SK-N-SH treated with all-trans-retinoic acid at 6 μM for 48 hours (cell line): ENCODE data around the gene CDC20.

Experiments
- ARNTL ChIP-seq: fragments of 450-650 bp; formaldehyde crosslinking; IDR thresholded peaks from 2 replicates; pipeline ENCODE4 v1.5.0; 2020; ENCODE audit warnings: low read depth, mild to moderate bottlenecking, moderate library complexity, borderline replicate concordance
- BACH2 ChIP-seq: fragments of 250-450 bp; sonication (Bioruptor Pico); IDR thresholded peaks from 2 replicates; pipeline ENCODE4 v1.9.0; 2021; ENCODE audit warnings: mild to moderate bottlenecking, borderline replicate concordance
- CSDC2 ChIP-seq: fragments of 250-450 bp; sonication (Bioruptor Pico); IDR thresholded peaks from 2 replicates; pipeline ENCODE4 v1.5.0; 2020; ENCODE audit warnings: mild to moderate bottlenecking, moderate library complexity
- ISL1 ChIP-seq: fragments of 250-450 bp; sonication (Bioruptor Pico); IDR thresholded peaks from 2 replicates; pipeline ENCODE4 v2.1.2; 2022; ENCODE audit warnings: mild to moderate bottlenecking, moderate library complexity
- RARB ChIP-seq: fragments of 250-450 bp; sonication (Bioruptor Pico); IDR thresholded peaks from 2 replicates; pipeline ENCODE4 v1.8.0; 2021; ENCODE audit warnings: mild to moderate bottlenecking, moderate library complexity
- TOX ChIP-seq: fragments of 250-450 bp; sonication (Bioruptor Pico); IDR thresholded peaks from 2 replicates; pipeline ENCODE4 v1.8.0; 2021; ENCODE audit warnings: mild to moderate bottlenecking, moderate library complexity, borderline replicate concordance
- TSHZ2 ChIP-seq: fragments of 250-450 bp; sonication (Bioruptor Pico); IDR thresholded peaks from 2 replicates; pipeline ENCODE4 v1.5.0; 2020; ENCODE audit warnings: mild to moderate bottlenecking, moderate library complexity
- ZFP30 ChIP-seq: fragments of 450-650 bp; formaldehyde crosslinking; IDR thresholded peaks from 2 replicates; pipeline ENCODE4 v1.5.0; 2022; ENCODE audit warnings: mild to moderate bottlenecking, moderate library complexity
- ZNF565 ChIP-seq: fragments of 450-650 bp; formaldehyde crosslinking; conservative IDR thresholded peaks from 2 replicates; pipeline ENCODE4 v1.5.0; 2020; ENCODE audit warnings: low read depth, mild to moderate bottlenecking, moderate library complexity
- ZNF8 ChIP-seq: fragments of 450-650 bp; formaldehyde crosslinking; IDR thresholded peaks from 2 replicates; pipeline ENCODE4 v1.5.0; 2020; ENCODE audit warnings: mild to moderate bottlenecking, moderate library complexity
- TF ChIP-seq, protein P1 (sequence below): fragments of 250-450 bp; sonication (Bioruptor Pico); IDR thresholded peaks from 2 replicates; pipeline ENCODE4 v1.8.0; 2020; ENCODE audit warnings: mild to moderate bottlenecking, moderate library complexity, borderline replicate concordance
- TF ChIP-seq, protein P2 (sequence below): fragments of 250-450 bp; sonication (Bioruptor Pico); IDR thresholded peaks from 2 replicates; pipeline ENCODE4 v1.8.0; 2021; ENCODE audit warnings: low read depth, mild to moderate bottlenecking, moderate library complexity, borderline replicate concordance

DNA sequence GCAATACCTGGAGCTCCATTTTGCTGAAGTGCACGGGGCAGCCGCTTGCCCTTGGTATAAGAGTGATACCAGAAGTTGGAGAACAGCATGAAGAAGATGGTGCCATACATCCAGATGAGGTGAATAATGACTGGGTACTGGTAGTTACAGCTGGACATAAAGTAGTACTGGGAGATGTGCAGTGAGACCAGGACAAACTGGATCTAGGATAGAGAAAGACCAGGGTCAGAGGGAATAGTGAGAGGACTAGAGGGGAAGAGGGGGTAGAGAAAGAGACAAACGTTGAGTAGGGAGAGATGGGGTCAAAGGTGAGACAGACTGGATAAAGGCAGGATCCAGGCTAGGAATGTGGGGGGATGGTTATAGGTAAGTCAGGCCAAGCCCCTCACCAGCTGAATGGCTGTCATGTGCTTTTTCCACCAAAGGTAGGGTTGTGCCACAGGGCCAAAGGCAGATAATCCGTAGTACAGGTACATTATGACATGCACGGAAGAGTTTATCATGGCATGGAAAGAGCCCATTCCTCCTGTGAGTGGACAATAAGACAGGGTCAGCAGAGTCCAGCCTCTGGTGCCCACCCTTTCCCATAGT lies 5.2 kb downstream of the CDC20 start:
- no peak for TF ChIP-seq RARB (CRISPR knock-in tag)
- no peak for TF ChIP-seq BACH2 (CRISPR knock-in tag)
- TF ChIP-seq, protein P1, sequence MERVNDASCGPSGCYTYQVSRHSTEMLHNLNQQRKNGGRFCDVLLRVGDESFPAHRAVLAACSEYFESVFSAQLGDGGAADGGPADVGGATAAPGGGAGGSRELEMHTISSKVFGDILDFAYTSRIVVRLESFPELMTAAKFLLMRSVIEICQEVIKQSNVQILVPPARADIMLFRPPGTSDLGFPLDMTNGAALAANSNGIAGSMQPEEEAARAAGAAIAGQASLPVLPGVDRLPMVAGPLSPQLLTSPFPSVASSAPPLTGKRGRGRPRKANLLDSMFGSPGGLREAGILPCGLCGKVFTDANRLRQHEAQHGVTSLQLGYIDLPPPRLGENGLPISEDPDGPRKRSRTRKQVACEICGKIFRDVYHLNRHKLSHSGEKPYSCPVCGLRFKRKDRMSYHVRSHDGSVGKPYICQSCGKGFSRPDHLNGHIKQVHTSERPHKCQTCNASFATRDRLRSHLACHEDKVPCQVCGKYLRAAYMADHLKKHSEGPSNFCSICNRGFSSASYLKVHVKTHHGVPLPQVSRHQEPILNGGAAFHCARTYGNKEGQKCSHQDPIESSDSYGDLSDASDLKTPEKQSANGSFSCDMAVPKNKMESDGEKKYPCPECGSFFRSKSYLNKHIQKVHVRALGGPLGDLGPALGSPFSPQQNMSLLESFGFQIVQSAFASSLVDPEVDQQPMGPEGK (CRISPR knock-in tag) = no peak
- no peak for TF ChIP-seq ISL1 (CRISPR knock-in tag)
- TF ChIP-seq, protein P2, sequence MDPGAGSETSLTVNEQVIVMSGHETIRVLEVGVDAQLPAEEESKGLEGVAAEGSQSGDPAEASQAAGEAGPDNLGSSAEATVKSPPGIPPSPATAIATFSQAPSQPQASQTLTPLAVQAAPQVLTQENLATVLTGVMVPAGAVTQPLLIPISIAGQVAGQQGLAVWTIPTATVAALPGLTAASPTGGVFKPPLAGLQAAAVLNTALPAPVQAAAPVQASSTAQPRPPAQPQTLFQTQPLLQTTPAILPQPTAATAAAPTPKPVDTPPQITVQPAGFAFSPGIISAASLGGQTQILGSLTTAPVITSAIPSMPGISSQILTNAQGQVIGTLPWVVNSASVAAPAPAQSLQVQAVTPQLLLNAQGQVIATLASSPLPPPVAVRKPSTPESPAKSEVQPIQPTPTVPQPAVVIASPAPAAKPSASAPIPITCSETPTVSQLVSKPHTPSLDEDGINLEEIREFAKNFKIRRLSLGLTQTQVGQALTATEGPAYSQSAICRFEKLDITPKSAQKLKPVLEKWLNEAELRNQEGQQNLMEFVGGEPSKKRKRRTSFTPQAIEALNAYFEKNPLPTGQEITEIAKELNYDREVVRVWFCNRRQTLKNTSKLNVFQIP (CRISPR knock-in tag) = no peak
- TF ChIP-seq ARNTL (CRISPR knock-in tag) = no peak
- TF ChIP-seq ZNF8 = no peak
- no peak for TF ChIP-seq ZFP30
- TF ChIP-seq ZNF565 (CRISPR knock-in tag) = no peak
- no peak for TF ChIP-seq TSHZ2 (CRISPR knock-in tag)
- TF ChIP-seq CSDC2 = no peak
- TF ChIP-seq TOX (CRISPR knock-in tag) = no peak
